Stimulated activated CD8-positive, alpha-beta memory T cell treated with anti-CD3 and anti-CD28 coated beads, Interleukin-7, amount 100 ng/mL, for 1 hour (primary cell): Measurements from ENCODE around the gene THAP11.
A peak's percentile ranks its signal among the peaks of the same experiment; 100 is the strongest.
"Not testable (repeated sequence)": the region's sequence is repeated elsewhere in the genome, so short reads cannot be mapped to it uniquely, and the experiment has no call there.

Experiments
- DNase-seq, 2 donors: peaks; one replicate each; pipeline ENCODE4 v3.0.0-alpha.2; 2020; ENCODE audit warnings: low read depth in 2 of 2

THAP11 gene

GRCh38 chr16:67862623-67863583, 20.8 kb downstream of the THAP11 start:
- no peak for DNase-seq

- DNase-seq, result not testable (repeated sequence)
Measured at GRCh38 chr16:67864044-67864443, 21.9 kb downstream of the THAP11 start.

- DNase-seq, result no peak
Measured at GRCh38 chr16:67864594-67864993, 22.5 kb downstream of the THAP11 start.

GRCh38 chr16:67865318-67865717, 23.2 kb downstream of the THAP11 start:
- DNase-seq, result no peak

- DNase-seq, result no peak
Measured at GRCh38 chr16:67868290-67868689, 26.2 kb downstream of the THAP11 start.

GRCh38 chr16:67869653-67870052, 27.5 kb downstream of the THAP11 start:
- no peak for DNase-seq

GRCh38 chr16:67871256-67871655, 29.1 kb downstream of the THAP11 start:
- no peak for DNase-seq

- DNase-seq, result no peak
Measured at GRCh38 chr16:67872131-67872630, 30.1 kb downstream of the THAP11 start.

GRCh38 chr16:67872631-67873434, 30.7 kb downstream of the THAP11 start, which contains the start of gene EDC4:
Gene EDC4 (plus strand): TSS chr16:67873052. CDS start chr16:67873262, 210 bp downstream.
- peak; percentile 76 to 80 for DNase-seq

GRCh38 chr16:67873435-67874370, 31.6 kb downstream of the THAP11 start:
- no peak for DNase-seq

- no peak for DNase-seq
Measured at GRCh38 chr16:67874372-67874771, 32.3 kb downstream of the THAP11 start.

GRCh38 chr16:67877064-67877463, 34.9 kb downstream of the THAP11 start:
- DNase-seq, result no peak

GRCh38 chr16:67878232-67878631, 36.1 kb downstream of the THAP11 start:
- DNase-seq, result no peak

GRCh38 chr16:67878846-67879245, 36.7 kb downstream of the THAP11 start:
- no peak for DNase-seq

GRCh38 chr16:67879462-67879861, 37.3 kb downstream of the THAP11 start:
- no peak for DNase-seq

GRCh38 chr16:67879936-67880335, 37.8 kb downstream of the THAP11 start:
- DNase-seq, result no peak

- DNase-seq, result no peak
Measured at GRCh38 chr16:67880584-67880983, 38.5 kb downstream of the THAP11 start.

- no peak for DNase-seq
Measured at GRCh38 chr16:67881621-67882161, 39.6 kb downstream of the THAP11 start.

- DNase-seq, result no peak
Measured at GRCh38 chr16:67882374-67883145, 40.4 kb downstream of the THAP11 start.
